ENCODE data around the gene FEN1. TPM values are rescaled to one million over a fixed set of nuclear protein-coding genes. Genes with fewer than 3 reads are reported as not detected.

Gene FEN1
- total and polyA plus RNA-seq, 9 donors = 3.7 to 8.6 (median 5.0) TPM

DNA sequence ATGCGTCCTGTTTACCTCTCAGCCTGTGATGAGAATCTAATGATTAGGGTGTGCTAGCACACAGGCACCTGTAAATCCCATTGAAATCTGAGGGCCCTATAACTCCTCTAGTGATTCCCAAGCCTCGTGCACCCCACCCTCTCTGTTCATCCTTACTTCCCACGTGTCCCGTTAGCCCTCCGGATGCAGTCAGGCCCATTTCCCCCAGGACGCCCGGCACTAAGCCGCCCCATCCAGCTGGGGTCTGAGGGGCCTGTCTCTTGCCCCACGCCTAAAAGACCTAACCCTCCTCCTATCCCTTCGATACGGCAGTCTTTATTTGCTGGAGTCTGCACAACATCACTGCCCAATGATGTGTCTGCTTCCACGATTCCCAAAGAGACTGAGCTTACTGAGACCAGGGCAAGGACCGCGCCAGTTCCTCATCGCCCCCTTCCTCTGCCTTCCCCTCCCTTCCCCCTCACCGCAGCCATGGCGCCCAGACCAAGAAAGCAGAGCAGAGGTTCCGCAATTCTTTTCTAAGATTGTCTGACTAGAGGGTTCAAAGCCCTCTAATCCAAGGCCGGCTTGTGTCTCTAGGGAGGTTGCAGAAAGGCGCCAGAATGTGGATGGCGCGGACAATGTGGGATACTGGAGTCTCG lies 34.3 kb downstream of the FEN1 start:
- Histone ChIP-seq H3K4me1 (ENCODE audit: insufficient read depth) (peaks cover 8% of the 10 kb centered on the region), H3K27ac (peak overlapping the region; percentile 59 to 71), H3K4me3 (peak overlapping the region; percentile 49), H3K9me3 (no peaks in the 10 kb centered on the region), H3K27me3 (no peaks in the 10 kb centered on the region), H3K36me3 (no peaks in the 10 kb centered on the region)
- 17 to 26% (median 18%) methylated on average over 23 of the region's 23 CpGs for WGBS, 3 donors
- TF ChIP-seq EP300 (IDR thresholded peaks at IDR 0.05) (no peak), POLR2A (IDR thresholded peaks at IDR 0.05) (no peak)
- TF ChIP-seq, protein P1, sequence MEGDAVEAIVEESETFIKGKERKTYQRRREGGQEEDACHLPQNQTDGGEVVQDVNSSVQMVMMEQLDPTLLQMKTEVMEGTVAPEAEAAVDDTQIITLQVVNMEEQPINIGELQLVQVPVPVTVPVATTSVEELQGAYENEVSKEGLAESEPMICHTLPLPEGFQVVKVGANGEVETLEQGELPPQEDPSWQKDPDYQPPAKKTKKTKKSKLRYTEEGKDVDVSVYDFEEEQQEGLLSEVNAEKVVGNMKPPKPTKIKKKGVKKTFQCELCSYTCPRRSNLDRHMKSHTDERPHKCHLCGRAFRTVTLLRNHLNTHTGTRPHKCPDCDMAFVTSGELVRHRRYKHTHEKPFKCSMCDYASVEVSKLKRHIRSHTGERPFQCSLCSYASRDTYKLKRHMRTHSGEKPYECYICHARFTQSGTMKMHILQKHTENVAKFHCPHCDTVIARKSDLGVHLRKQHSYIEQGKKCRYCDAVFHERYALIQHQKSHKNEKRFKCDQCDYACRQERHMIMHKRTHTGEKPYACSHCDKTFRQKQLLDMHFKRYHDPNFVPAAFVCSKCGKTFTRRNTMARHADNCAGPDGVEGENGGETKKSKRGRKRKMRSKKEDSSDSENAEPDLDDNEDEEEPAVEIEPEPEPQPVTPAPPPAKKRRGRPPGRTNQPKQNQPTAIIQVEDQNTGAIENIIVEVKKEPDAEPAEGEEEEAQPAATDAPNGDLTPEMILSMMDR (IDR thresholded peaks at IDR 0.05) = no peak
- intact Hi-C loops (cut with DNase I) = no loop called here
- DNase-seq = peak in 1 of 5 donors; percentile 43

DNA sequence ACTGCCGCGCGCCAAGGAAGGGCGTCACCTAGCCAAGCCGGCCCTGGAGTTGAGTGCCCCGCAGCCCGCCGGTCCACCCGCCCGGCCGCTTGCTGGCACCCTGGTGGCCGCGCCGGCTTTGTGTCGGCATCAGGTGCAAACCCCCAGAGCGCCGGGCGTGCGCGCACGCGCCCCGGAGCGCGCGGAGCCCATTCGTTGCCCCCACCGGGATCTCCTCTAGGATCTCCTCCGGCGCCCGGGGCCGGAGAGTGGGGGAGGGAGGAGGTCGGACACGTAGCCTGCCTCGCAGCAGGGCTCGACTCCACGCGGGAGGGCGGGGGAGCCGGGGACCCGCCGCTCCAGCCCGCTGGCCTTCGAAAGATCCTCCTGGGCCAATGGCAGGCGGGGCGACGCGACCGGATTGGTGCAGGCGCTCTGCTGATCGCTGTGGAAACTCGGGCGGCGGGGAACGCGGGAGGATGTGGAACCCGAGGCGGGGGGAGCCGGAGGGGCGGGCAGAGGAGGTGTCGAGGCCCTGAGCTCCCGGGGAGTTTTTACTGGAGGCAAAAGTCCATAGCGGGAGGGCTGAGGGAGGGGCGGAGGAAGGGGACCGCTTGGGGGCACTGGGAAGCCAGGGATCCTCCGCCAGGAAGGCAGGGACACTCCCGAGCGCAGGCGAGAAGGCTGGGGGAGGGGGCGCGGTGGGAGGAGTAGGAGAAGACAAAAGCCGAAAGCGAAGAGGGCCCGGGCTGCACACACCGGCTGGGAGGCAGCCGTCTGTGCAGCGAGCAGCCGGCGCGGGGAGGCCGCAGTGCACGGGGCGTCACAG lies 35.1 kb downstream of the FEN1 start, which contains the start of gene FADS2:
TSS of gene FADS2 (plus strand) at position 730 of the 808 bp plus-strand sequence. CDS start 91 bp downstream, outside the sequence.
- WGBS, 3 donors = 0 to 1% (median 0%) methylated on average over 44 to 83 of the region's 83 CpGs
- DNase-seq = peak; percentile 84 to 89 (median 86)
- H3K4me1 ChIP-seq (ENCODE audit: insufficient read depth) = peaks cover 8% of the 10 kb centered on the region

DNA sequence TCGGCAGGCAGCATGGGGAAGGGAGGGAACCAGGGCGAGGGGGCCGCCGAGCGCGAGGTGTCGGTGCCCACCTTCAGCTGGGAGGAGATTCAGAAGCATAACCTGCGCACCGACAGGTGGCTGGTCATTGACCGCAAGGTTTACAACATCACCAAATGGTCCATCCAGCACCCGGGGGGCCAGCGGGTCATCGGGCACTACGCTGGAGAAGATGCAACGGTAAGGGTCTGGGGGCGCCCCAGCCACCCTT lies 35.6 kb downstream of the FEN1 start:
- TF ChIP-seq EP300 (IDR thresholded peaks at IDR 0.05) (no peak), POLR2A (IDR thresholded peaks at IDR 0.05) (no peak)
- TF ChIP-seq, protein P1 (IDR thresholded peaks at IDR 0.05) = no peak
- Histone ChIP-seq H3K36me3 (no peaks in the 10 kb centered on the region), H3K27me3 (no peaks in the 10 kb centered on the region), H3K4me1 (ENCODE audit: insufficient read depth) (peaks cover 8% of the 10 kb centered on the region), H3K27ac (peak overlapping the region; percentile 34 to 71), H3K4me3 (peak overlapping the region; percentile 49), H3K9me3 (no peaks in the 10 kb centered on the region)
- WGBS, 3 donors = 0 to 1% (median 1%) methylated on average over 16 of the region's 16 CpGs
- intact Hi-C loops (cut with DNase I) = loop anchor here in 1 of 4 donors (2.0 kb wide), 1 partner anchor 62 kb away; the partner anchor contains the start of gene FADS3
- DNase-seq = no peak

More for the DNA sequence above, 35.1 kb downstream of the FEN1 start, which contains the start of gene FADS2:
- intact Hi-C loops (cut with DNase I) = loop anchor here in 1 of 4 donors (2.0 kb wide), 1 partner anchor 63 kb away; the partner anchor contains the start of gene FADS3
- Histone ChIP-seq H3K27me3 (no peaks in the 10 kb centered on the region), H3K4me3 (peak within 1 kb of the TSS; percentile 49), H3K9me3 (no peaks in the 10 kb centered on the region), H3K27ac (peak within 1 kb of the TSS; percentile 59 to 71), H3K36me3 (no peaks in the 10 kb centered on the region)
- TF ChIP-seq EP300 (IDR thresholded peaks at IDR 0.05) (no peak), POLR2A (IDR thresholded peaks at IDR 0.05) (no peak)
- TF ChIP-seq, protein P1 (IDR thresholded peaks at IDR 0.05) = peak in 1 of 3 donors; percentile 14

DNA sequence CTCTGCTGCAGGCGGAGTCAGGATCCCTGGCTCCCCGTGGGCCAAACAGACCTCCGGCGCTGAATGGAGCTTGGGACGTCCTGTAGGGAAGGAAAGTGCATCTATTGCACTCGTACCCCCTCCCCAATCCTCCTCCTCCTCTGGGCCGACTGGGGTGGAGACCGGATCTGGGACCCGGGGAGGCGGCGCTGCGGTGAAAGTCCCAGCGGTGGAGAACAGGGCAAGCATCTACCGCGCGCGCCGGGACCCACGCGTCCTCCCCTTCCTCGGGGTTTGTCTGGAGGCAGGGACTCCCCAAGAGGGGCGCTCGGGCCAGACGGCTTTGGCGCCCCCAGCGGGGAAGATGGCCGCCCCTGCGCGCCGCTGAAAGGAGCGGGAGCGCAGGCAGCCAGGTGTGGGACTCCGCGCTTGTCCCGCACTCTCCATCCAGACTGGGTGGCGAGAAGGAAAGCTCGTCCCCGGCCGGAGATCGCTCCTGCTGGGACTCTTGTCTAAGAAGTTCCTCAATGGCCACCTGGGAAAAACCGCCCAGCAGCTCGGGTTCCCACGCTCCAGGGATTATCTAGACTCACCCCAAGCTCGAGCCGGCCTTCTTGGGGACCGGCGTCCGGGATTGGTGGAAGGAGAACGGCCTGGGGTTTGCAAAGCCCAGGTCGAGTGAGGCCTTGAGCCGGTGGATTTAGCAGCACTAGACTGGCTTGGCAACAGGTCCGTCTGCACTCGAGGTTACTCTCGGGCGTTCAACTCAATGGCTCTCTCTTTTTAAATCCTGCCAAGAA lies 36.1 kb downstream of the FEN1 start:
- no peak for TF ChIP-seq POLR2A (IDR thresholded peaks at IDR 0.05)
- TF ChIP-seq, protein P1 (IDR thresholded peaks at IDR 0.05) = peak in 2 of 3 donors; percentile 40 to 43
- no peak for TF ChIP-seq EP300 (IDR thresholded peaks at IDR 0.05)
- Histone ChIP-seq H3K4me3 (peak overlapping the region; percentile 49), H3K9me3 (no peaks in the 10 kb centered on the region), H3K36me3 (no peaks in the 10 kb centered on the region), H3K27me3 (no peaks in the 10 kb centered on the region), H3K4me1 (ENCODE audit: insufficient read depth) (peaks cover 8% of the 10 kb centered on the region), H3K27ac (peak overlapping the region; percentile 34 to 57)
- DNase-seq = peak; percentile 45 to 71 (median 46)
- WGBS, 3 donors = 1 to 2% (median 1%) methylated on average over 31 to 55 of the region's 55 CpGs
- intact Hi-C loops (cut with DNase I) = loop anchor here in 1 of 4 donors (2.0 kb wide), 1 partner anchor 62 kb away; the partner anchor contains the start of gene FADS3
